HG02623 (cell line): Measurements from ENCODE around the gene IKBKE.

ENCODE experiments used
- ATAC-seq: cut with Tn5 transposase; IDR thresholded peaks from one replicate; pipeline ENCODE4 v1.9.1; 2021; ENCODE audit warnings: moderate library complexity; ENCODE audit not compliant: unreplicated experiment

IKBKE gene

DNA sequence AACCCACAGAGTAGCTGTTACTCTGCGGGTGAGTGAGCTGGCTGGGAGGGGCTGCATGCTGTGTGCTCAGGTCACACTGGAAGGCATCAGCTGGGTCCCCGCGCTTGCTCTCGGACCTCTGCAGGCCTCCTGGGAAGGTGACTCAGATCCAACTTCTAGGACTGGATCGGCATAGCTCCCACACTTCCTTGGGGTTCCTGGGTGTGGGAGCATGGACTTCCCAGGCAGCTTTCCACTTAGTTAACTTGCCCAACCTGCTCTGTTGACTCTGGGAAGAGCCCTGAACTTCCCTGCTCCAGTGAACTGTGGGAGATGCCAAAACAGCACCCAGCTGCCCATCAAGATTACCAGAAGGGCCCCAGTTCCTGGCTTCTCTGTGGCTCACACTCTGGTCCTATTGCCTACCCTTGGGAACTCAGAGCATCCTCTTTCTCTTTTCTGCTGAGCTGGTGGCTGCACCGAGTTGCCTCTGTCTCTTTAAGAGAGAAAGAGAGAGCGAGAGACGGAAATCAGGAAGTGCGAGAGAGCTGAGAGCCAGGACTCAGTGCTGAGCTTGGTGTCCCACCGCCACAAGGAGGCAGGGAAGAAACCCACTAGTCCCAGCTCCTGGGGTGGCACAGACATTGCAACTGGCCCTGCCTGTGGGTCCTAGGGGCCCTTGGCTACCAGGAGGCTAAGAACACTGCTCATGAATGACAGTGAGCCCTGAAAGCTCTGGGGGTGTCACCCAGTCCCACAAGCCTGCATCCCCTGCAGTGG lies at the start of gene IKBKE:
IKBKE (plus strand) TSS at position 544 of the 759 bp plus-strand sequence. CDS start 2,752 bp downstream, outside the sequence.
- ATAC-seq, result peak; percentile 59

DNA sequence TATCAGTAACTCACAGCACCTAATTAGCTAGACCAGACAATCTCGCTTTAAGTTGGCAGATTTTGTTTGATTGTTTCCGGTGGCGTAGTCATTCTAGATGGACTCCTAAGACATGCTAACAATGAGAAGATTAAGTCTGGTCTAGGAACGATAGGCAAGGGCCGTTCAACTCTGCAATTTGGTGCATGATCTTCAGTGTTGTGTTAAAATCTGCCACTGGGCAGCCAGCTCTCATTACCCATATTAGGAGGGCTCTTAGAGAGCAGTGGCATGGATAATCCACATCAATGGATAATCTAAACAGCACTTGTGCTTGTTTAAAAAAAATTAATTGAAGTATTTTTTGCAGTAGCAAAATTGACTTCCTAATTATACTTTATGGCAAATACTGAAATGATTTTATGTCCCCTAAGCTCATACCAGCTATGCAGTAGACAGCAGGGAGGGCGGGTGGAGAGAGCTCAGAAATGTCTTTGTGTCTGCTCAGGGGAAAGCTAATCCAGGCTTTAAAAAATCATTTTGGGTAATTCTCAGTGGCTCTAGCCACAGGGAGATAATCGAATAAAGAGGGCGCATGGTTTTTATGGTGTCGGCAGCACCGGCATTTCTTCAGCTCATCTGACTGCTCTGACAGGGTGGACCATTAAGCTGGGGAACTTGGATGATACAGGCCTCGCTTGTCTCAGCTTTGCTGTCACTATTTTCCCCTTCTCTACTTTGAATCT lies 48.5 kb upstream of the IKBKE start:
- no peak for ATAC-seq

DNA sequence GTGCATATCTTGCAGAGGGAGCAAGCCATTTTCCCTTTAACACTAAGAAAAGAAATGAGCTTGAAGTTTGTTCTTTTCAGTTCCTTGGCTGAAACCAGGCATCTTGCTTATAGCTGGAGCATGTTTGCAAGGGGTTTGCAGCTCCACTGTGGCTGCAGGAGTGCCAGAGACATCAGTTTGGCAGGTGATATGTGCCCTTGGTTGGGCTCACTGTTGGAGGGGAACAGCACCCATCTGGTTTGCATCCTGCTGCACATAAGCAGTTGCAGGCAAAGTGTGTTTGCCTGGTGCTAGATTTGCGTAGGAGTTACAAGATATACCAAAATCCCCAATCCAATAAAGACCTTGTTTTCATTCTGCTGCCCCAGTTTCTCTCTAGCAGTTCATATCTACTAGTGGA lies 47.8 kb upstream of the IKBKE start:
- no peak for ATAC-seq

DNA sequence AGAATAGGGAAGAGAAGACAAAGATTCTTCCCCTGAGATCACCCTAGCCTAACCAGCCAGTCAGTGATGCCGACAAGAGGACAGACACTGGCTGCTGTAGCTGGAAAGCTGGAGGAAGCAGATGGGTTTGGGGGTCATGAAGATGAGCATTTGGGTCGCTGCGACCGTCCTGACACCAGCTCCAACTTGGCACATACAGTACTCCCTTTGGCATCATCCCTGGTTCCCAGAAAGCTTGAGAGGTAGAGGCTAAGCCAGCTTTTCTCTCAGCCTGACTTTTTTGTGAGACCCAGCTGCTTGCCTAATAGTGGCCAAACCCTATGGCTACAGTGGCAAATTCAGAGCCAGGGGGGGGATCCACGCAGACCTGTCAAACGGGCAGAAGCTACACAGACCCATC lies 43.0 kb upstream of the IKBKE start:
- no peak for ATAC-seq

DNA sequence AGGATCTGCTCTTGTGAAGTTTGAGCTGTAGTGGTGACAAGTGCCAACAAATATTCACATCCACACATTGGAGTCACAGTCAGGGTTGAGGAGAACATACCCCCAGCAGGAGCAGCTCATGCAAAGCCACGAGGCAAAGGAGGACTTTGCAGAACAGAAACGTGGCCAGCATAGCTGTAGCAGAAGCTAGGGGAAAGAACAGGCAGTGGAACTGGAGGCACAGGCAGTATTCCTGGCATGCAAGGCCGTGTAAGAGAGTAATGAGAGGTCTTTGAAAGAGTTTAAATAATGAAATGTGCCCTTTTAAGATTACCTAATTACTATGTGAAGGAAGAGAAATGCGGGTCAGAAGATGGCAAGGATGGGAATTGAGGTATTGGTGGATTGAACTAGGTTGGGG lies 40.9 kb upstream of the IKBKE start:
- ATAC-seq, result no peak

DNA sequence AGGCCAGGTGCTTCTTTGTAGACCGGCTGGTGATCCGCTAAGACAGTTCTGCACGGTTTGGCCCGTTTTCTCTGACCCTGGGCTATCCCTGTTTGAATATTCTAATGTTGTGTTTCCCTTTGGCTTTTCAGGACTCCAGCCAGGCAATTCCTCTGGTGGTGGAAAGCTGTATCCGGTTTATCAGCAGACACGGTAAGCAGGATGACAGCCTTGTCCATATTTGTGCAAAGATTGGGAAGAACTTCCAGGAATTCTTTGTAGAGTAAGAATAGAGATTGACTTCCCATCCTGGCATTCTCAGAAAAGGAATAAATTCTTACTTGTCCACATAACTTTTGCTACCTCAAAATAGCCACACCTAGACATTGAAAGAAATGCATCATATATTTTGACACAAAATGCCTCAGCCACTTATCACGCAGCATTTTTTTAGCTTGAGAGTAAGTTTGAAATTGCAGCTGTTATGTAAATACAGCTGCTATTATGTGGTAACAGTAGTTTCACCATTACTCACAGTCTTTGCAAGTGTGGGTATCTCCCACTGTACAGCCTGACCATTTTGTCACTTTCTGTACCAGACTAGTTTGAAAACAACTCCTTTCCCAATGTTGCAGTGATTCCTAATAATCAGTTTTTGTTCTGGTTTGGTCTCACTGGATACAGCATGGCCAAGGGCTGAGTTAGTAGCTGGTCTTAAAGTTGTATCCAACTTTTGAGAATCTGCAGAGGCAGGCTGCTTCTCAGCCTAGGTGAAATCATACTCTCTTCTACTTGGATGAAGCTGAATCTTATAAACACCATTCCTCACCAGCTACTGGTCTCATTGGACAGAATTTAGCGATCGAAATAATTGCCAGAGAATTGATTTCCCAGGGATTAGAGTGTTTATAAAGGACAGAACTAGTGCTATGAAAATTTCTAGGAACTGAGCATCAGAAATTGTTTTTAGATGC lies 40.0 kb upstream of the IKBKE start:
- ATAC-seq, result peak; percentile 98

DNA sequence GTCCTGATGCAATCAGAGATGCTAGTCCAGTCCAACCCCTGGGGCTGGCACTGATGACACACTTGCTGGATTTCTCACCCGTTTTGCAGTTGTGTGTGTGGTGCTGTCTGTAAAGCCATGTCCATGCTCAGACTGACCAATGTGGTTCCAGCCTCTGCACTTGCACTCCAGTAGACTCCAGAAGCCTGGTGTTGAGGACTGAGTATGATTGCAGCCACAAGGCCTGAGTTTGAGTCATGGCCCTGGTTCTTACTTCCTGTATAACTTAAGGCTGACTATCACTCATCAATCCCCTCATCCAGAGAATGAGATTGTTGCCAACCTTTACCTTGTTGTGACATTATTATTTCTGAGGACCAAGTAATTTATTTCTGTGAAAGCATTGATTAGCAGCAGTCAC lies 34.8 kb upstream of the IKBKE start:
- ATAC-seq, result no peak

DNA sequence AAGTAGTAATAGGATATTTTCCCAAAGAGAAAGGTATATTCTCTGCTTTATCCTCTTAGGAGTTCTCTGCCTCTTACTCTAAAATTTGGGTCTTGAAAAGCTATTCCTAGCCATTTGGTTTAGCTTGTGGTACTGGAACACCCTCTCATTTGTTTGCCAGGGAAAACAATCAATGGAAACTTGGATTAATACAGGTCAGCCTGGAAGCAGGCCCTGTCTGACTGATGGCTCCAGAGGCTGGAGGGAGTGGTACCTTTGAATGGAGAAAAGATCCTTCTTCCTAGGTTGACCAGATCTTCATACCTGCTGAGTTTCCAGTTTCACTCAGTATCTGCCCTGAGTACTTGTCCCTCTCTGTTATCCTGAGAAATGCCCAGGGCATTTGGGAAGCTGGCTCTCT lies 31.7 kb upstream of the IKBKE start:
- ATAC-seq, result no peak

DNA sequence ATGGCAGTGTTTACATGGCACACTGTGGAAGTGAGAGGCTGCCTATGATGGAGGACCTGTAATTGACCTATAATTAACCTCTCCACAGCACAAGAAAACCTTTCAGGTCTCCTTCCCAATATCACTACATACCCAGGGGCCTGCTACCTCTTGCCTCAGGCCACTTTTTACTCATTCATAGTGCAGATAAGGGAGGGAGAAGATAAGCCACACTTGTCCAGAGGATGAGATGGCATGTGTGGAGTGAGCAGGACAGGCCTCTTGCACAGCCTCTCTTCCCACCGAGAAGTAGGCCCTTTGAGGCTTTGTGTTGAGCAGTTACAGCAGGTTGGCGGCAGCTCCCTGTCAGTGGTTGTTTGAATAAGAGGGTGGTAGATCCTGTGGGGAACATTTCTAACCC lies 31.1 kb upstream of the IKBKE start:
- no peak for ATAC-seq

DNA sequence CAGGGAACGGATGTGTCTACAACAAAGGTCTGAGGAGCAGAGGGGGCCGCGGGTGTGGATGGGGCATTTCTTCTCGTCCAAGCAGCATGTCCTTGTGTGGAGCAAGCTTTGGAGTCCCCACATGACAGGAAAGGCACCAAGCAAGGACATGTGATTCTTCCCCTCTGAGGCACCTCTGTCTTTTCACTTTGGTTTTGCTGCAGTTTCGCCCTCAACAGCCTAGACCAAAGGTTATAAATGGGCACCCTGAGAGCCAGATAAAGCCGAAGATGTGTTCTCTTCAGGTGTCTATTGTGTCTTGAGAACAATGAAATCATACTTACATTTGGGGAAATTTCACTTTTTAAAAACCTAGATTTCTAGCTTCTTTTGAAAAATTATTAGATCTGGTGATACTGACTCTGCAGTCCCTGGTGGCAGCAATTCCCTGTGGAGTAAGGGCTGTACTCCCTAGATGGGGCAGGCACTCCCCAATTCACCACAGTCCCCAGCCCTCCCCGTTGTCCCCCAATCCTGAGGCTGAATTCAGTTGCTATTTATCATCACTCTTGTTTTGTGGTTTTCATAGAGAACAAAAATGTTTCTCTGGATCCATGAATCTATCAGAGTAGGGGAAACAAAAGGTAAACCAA lies 28.8 kb upstream of the IKBKE start:
- ATAC-seq, result no peak

DNA sequence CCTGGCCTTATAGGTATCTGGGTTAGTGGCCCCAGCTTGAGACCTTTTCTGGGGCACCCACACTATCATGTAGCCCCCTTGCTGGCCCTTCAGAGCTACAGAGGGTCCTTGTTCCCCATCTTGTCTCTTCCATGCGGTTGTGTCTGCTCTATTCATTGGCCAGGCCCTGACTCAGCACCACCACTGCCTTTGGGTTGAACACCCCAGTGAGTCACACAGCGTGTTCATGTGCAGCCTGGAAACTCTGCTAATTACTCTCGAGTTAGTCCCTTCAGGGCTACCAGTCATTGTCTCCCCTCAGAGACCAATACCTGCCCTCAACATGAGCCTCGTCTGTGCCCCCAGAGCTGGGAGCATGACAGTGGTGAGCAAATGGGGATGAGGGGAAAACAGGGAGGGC lies 28.2 kb upstream of the IKBKE start:
- ATAC-seq, result no peak

DNA sequence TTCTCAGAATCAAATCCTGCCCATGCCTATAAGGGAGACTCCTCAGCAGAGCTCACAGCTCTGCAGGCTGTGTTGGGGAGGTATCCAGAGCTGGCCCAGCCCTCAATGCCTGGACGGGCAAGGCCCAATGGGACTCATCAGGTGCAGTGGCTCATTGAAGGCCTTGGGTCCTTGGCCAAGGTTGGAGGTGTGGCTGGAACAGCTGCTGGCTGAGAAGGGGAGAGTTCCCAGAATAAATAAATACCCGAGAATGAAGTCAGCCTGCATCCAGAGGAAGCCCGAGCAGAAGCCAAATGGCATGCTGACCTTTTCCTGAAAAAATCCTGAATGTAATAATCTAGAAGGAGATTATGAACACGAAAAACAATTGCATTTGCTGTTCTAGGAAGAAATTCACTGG lies 25.2 kb upstream of the IKBKE start:
- ATAC-seq, result no peak

DNA sequence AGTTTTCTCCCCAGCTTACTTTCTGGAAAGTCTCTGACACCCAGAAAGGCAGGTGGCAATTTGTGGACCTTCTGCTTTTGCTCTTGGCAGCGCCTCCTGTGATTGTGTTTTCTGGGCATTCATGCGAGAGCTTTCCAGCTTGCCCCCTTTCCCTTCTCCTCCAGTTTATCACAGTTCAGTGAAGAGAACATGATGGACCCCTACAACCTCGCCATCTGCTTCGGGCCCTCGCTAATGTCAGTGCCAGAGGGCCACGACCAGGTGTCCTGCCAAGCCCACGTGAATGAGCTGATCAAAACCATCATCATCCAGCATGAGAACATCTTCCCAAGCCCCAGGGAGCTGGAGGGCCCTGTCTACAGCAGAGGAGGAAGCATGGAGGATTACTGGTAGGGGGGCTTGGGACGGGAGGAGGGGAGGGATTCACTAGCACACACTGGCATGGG lies 24.3 kb upstream of the IKBKE start:
- no peak for ATAC-seq

DNA sequence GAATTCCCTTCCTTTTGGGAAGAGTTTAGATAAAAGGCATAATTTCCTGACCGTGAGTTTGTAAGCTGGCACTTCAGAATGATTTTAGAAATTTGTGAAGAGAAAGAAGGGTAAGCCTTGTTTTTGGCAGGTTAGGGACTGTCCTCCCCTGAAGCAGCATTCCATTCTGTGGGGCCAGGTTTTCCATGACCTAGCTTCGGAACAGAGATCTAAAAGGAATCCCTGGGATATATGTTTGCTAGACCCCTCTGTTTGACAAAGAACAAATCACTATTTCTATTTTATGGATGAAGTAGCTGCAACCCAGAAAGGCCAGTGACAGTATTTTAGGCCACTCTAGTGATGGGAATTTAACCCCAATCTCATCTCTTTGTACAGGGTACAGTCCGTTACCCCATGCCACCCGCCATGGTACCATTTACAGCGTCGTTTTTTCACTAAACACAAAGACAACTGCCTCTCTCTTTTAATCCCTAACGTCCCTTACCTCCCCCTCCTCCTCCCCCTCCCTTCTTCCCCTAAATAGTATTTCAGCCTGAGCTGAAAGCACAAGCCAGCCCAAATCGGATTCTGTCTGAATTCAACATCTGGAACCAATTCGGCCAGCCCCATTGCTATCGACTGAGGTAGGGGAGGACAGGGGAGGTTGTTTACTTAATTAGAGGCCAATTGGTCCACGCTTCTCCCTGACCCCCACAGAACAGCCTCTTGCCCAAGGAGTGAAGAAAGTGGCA lies 23.4 kb upstream of the IKBKE start:
- no peak for ATAC-seq

DNA sequence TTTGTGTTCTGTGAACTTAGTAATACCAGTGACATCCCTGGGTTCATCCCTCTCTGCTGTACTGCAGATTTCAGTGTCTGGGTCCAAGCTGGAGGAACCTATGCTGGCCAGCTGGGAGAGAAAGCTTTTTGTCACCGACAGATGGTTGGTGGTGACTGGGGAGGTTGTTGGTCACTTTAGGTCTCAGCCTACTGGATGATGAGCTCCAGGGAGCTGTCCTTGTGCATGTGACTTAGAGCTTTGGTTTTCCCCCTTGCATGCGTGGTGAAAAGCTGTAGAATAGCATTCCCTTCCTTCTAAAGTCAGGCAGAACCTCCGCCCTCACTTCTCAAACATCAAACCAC lies 22.9 kb upstream of the IKBKE start:
- no peak for ATAC-seq

DNA sequence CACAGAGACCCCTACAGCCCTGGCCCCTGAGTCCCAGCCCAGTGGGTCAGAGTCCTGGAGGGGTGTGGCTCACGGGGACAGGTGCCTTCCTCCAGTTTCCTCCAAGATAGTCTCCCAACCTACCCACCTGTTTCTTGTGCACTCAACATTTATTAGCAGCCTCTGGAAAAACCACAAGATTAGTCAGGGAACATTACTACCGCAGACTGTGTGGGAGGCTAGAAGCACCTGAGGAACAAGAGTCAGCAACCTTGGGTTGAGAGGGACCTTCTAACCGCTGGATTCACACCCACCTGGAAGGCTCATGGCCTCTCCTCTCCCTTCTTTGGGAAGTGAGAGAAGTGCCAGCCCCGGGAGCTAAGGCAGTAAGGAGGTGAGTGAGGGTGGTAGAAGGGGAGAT lies 22.5 kb upstream of the IKBKE start:
- no peak for ATAC-seq

DNA sequence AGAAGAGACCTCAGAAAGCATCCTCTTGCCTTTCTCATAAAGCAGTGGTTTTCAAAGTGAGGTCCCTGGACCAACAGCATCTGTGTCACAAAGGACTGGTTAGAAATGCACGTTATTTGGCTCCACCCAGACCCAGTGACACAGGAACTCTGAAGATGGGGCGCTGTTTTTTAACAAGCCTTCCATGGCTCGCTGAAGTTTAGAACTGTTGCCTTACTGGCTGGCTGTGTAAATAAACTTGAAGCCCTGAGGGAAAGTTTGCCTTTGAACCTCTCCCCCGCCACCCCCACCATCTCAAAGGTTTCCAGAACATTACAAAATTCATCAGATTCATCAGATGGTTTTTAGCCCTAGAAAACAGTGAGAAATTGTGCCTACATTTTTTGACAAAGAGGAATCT lies 21.8 kb upstream of the IKBKE start:
- ATAC-seq, result no peak

DNA sequence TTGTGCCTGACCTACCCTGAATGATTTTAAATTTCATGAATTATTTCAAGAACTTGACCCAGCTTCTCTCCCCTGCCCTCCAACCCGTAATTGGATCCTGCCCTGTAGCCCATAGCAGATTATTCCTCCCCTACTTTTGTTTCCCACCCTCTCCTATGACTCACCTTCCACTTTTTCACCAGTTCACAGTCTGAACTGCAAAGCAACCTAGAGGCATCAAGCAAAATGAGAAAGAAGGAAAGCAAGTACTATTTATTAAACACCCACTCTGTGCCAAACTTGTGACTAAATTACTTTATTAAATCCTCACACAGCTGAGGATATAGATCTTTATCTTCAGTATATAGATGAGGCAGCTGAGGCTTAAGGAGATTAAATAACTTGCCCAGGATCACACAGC lies 20.7 kb upstream of the IKBKE start:
- ATAC-seq, result no peak

DNA sequence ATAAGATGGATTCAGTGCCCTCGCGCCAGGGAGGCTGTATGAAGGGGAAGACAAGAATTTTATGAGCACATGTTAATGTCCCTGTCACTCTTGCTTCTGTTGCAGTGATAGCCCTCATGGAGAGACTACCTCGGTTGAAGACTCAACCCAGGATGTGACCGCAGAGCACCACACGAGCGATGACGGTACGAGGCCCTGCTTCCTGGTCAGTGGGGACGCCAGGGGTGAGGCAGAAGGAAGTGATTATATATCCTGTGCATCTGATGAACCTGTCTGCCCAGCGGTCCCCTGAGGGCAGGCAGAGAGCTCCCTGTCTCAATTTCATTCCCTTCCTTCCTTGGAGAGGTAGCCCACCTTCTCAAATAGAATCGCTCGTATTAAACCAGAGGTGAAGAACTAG lies 20.0 kb upstream of the IKBKE start:
- no peak for ATAC-seq

DNA sequence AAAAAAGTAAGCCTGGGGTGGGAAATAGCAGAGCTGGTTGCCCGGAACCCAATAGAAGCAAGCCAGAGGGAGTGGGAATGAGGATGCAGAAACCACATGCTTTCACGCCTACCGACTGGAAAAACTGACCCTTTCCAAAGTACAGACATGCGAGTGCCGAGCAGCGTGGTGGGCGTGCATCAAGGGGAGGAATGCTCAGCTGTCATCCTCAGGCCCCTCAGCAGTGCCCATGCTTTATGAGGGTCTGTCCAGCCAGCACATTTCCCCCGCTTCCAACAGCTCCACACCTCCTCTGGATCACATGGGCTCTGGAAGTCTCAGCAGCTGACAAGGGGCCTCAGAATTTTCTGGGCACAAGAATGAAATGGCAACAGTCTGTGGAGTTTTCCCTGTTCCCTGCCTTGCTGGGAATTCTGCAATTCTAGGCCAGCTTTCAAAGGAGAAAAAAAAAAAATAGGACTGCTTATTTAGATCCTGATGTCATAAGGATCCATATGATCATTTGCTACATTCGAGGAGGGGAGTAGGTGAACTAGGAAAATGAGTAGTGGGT lies 19.1 kb upstream of the IKBKE start:
- ATAC-seq, result no peak
